ENCODE results near the gene GALNT1. TPM values are rescaled to one million over a fixed set of nuclear protein-coding genes. Genes with fewer than 3 reads are reported as not detected.

GALNT1 gene
- total RNA-seq, 1 donor from 2014 or later = 57.2 TPM

DNA sequence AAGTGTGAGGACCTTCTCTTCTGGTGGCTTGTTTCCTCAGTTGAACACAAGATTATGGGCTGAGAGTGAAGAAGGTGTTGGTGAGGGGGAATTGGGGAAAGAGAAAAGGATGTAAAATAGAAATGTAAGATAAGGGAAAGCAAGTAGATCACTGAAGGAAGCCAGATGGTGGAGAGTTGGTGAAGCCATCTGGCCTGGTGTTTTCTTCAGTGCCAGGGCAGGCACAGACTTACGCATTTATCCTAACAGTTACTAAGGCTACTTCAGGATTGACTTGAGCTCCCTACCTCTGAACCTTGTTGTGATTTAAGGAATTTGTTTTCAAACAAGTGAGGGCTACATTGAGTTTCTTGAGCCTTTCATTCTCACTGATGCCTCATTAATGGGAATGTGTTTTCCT is 113.8 kb downstream of the GALNT1 start:
- DNase-seq (no peak), ATAC-seq (no peak)
- Histone ChIP-seq H3K9me3 (no peaks in the 10 kb centered on the region), H3K27ac (no peak overlapping the region), H3K4me3 (no peak overlapping the region), H3K27me3 (ENCODE audit: low read depth) (no peaks in the 10 kb centered on the region), H3K4me1 (no peaks in the 10 kb centered on the region), H3K36me3 (peaks cover 42% of the 10 kb centered on the region)
- TF ChIP-seq, protein P1, sequence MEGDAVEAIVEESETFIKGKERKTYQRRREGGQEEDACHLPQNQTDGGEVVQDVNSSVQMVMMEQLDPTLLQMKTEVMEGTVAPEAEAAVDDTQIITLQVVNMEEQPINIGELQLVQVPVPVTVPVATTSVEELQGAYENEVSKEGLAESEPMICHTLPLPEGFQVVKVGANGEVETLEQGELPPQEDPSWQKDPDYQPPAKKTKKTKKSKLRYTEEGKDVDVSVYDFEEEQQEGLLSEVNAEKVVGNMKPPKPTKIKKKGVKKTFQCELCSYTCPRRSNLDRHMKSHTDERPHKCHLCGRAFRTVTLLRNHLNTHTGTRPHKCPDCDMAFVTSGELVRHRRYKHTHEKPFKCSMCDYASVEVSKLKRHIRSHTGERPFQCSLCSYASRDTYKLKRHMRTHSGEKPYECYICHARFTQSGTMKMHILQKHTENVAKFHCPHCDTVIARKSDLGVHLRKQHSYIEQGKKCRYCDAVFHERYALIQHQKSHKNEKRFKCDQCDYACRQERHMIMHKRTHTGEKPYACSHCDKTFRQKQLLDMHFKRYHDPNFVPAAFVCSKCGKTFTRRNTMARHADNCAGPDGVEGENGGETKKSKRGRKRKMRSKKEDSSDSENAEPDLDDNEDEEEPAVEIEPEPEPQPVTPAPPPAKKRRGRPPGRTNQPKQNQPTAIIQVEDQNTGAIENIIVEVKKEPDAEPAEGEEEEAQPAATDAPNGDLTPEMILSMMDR (IDR thresholded peaks at IDR 0.05) = no peak
- intact Hi-C loops (cut with DNase I) = no loop called here

DNA sequence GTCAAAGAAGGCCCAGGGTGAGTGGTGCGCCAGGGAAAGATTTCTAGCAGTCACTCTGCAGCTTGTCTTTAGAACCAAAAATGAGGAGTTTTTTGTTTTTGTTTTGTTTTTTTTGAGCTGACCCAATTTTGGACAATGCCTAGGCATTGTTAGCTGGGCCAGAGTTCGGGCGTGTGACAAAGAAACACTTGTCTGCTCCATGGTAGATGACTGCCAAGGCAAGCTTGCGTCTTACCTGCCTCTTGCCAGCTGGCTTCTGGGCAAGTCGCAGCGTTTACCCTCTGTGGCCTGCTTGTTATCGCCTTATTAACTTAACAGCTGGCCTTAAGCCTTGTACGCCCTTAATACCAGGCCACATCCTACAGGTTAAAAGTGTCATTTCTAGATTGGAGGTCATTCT is 114.3 kb downstream of the GALNT1 start:
- no peak for DNase-seq

DNA sequence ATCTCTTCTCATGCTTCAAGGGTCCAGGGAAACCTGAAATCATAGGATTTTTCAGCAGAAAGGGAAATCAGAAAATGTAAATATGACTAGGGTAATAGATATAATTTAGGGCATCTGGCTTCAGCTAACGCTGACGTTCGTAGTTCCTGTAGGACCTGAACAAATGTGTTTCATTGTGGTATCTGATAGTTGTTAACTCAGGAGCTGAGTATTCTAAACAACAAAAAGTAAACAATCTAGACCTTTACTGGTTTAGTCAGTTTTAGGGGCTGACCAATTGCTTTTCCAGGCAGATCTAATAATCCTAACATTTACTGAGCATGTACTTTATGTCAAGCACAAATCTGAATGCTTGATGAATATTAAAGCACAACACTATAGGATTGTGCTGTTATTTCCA is 114.8 kb downstream of the GALNT1 start:
- no peak for ATAC-seq
- no peak for DNase-seq
- TF ChIP-seq, protein P1 (IDR thresholded peaks at IDR 0.05) = no peak
- no peaks in the 10 kb centered on the region for H3K9me3 ChIP-seq
- no peak overlapping the region for H3K4me3 ChIP-seq
- H3K4me1 ChIP-seq = no peaks in the 10 kb centered on the region
- no peak overlapping the region for H3K27ac ChIP-seq
- no peaks in the 10 kb centered on the region for H3K27me3 ChIP-seq (ENCODE audit: low read depth)
- H3K36me3 ChIP-seq = peaks cover 34% of the 10 kb centered on the region
- intact Hi-C loops (cut with DNase I) = no loop called here

More for the DNA sequence above, 114.3 kb downstream of the GALNT1 start:
- Histone ChIP-seq H3K4me3 (no peak overlapping the region), H3K27me3 (ENCODE audit: low read depth) (no peaks in the 10 kb centered on the region), H3K27ac (no peak overlapping the region), H3K36me3 (peaks cover 38% of the 10 kb centered on the region), H3K4me1 (no peaks in the 10 kb centered on the region), H3K9me3 (no peaks in the 10 kb centered on the region)
- TF ChIP-seq, protein P1 (IDR thresholded peaks at IDR 0.05) = no peak
- intact Hi-C loops (cut with DNase I) = no loop called here
- no peak for ATAC-seq

DNA sequence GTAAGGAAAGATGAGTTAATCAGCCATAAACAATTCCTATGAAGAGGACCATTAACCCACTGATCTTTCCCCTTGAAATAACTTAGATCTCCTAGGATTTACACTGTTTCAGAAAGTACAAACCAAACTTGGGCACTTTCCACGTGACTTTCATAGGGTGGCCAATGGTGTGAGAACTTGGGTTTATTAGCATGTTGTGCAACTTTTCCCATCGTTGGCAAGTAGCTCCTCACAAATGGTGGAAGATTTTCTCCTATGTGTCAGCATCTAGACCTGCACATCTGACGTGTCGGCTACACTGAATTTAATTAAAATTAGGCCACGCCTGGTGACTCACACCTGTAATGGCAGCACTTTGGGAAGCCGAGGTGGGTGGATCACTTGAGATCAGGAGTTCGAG is 116.3 kb downstream of the GALNT1 start:
- Histone ChIP-seq H3K36me3 (peaks cover 31% of the 10 kb centered on the region), H3K27ac (no peak overlapping the region), H3K4me3 (no peak overlapping the region), H3K27me3 (ENCODE audit: low read depth) (no peaks in the 10 kb centered on the region), H3K4me1 (no peaks in the 10 kb centered on the region), H3K9me3 (no peaks in the 10 kb centered on the region)
- no peak for ATAC-seq
- DNase-seq = no peak
- TF ChIP-seq, protein P1 (IDR thresholded peaks at IDR 0.05) = no peak
- intact Hi-C loops (cut with DNase I) = no loop called here

DNA sequence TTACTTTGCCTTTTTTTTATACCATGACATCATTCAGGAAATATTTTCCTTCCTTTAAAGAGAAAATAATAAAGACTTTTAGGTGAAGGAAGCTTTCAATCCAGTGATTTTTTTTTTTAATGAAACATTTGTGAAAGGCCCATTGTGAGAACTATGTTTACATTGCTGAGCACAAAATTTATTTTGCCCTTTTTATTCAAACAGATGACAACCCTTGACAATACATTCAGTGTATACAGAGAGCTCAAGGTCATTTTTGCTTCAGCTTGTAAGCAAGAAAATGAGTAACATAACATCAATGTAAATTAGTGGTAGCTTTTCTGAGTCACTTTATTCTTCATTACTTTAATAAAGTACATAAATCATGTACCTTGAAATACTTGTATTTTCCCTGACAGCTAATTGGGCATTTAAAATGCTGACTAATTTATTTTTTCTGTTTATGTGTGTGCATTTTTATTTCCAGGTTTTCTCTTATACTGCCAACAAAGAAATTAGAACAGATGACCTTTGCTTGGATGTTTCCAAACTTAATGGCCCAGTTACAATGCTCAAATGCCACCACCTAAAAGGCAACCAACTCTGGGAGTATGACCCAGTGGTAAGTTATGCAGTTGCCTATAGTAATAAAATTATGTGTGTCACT is 121.6 kb downstream of the GALNT1 start:
- Histone ChIP-seq H3K4me3 (no peak overlapping the region), H3K36me3 (peaks cover 40% of the 10 kb centered on the region), H3K27me3 (ENCODE audit: low read depth) (no peaks in the 10 kb centered on the region), H3K27ac (no peak overlapping the region), H3K9me3 (no peaks in the 10 kb centered on the region), H3K4me1 (no peaks in the 10 kb centered on the region)
- TF ChIP-seq, protein P1 (IDR thresholded peaks at IDR 0.05) = no peak
- intact Hi-C loops (cut with DNase I) = no loop called here
- DNase-seq (no peak), ATAC-seq (no peak)
